ENCODE data around the gene RPEL1.
"Not testable (repeated sequence)": the region's sequence is repeated elsewhere in the genome, so short reads cannot be mapped to it uniquely, and the experiment has no call there.

RPEL1 gene

GRCh38 chr10:103232772-103233488, 12.8 kb upstream of the RPEL1 start:
- DNase-seq (ENCODE audit: low spot score): peak; percentile 31

DNA sequence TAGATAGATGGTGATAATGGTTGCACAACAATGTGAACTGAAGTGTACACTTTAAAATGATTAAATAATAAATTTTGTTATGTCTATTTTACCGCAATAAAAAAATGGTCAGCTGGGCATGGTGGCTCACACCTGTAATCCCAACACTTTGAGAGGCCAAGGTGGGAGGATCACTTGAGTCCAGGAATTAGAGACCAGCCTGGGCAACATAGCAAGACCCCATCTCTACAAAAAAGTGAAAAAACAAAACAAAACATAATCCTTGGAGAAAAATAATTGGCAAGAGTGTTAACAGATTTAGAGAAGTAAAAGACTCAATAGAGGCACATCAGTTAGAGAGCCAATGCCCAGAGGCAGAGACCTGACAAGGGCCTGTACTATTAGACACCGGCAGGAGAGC, 9.9 kb upstream of the RPEL1 start:
- DNase-seq (ENCODE audit: low spot score): no peak

- DNase-seq (ENCODE audit: low spot score): peak; percentile 13
Measured at GRCh38 chr10:103238506-103239252, 7.0 kb upstream of the RPEL1 start.

- peak; percentile 43 for DNase-seq (ENCODE audit: low spot score)
Measured at GRCh38 chr10:103241262-103242011, 4.2 kb upstream of the RPEL1 start.

DNA sequence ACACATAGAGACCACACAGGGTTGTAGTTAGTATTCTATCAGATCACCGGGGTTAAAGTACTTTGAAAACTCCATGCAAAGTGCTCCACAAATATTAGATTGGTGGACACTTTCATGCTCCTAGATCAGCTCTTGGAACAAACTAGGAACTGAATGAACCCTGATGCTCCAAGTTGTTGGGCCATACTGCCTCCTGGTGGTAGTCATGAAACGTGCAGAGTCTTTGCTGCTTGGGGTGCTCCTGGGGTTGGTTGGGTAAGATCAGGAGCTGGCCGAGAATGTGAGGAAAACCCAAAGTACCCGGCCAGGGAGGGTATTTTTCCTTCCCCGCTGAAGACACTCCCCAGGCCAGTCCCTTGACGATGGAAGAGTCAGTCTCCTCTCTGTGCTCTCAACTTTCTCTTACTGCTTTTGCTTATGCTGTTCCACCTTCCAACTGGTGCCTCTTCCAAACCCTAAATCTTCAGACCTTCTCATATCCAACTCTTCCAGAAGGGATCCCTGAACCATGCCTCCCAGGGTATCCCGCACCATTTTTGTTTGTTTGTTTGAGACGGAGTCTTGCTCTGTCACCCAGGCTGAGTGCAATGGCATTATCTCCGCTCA, 918 bp upstream of the RPEL1 start:
- peak; percentile 60 for DNase-seq (ENCODE audit: low spot score)

GRCh38 chr10:103246324-103246723, 637 bp downstream of the RPEL1 start:
- no peak for DNase-seq (ENCODE audit: low spot score)

DNA sequence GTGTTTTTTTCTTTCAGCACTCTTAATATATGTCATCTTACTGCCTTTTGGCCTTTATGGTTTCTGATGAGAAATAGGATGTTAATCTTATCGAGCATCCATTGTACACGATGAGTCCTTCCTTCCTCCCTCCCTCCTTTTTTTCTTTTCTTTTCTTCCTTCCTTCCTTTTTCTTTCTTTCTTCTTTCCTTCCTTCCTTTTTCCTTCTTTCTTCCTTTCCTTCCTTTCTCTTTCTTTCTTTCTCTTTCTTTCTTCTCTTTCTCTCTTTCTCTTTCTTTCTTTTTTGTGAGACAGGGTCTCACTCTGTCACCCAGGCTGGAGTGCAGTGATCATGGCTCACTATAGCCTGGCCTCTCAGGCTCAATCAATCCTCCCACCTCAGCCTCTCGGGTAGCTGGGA, 8.4 kb downstream of the RPEL1 start:
- DNase-seq (ENCODE audit: low spot score): no peak

- peak; percentile 17 for DNase-seq (ENCODE audit: low spot score)
Measured at GRCh38 chr10:103254538-103255325, 9.0 kb downstream of the RPEL1 start.

GRCh38 chr10:103256613-103257012, 10.9 kb downstream of the RPEL1 start:
- DNase-seq (ENCODE audit: low spot score): no peak

GRCh38 chr10:103257812-103258211, 12.1 kb downstream of the RPEL1 start:
- no peak for DNase-seq (ENCODE audit: low spot score)

DNA sequence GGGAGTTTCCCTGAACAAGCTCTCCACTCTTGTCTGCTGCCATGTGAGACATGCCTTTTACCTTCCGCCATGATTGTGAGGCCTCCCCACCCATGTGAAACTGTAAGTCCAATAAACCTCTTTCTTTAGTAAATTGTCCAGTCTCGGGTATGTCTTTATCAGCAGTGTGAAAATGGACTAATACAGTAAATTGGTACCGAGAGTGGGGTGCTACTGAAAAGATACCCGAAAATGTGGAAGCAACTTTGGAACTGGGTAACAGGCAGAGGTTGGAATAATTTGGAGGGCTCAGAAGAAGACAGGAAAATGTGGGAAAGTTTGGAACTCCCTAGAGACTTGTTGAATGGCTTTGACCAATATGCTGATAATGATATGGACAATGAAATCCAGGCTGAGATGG, 13.2 kb downstream of the RPEL1 start:
- DNase-seq (ENCODE audit: low spot score): not testable (repeated sequence)

- no peak for DNase-seq (ENCODE audit: low spot score)
Measured at GRCh38 chr10:103259989-103260388, 14.3 kb downstream of the RPEL1 start.

- DNase-seq (ENCODE audit: low spot score): no peak
Measured at GRCh38 chr10:103262229-103262628, 16.5 kb downstream of the RPEL1 start.

DNA sequence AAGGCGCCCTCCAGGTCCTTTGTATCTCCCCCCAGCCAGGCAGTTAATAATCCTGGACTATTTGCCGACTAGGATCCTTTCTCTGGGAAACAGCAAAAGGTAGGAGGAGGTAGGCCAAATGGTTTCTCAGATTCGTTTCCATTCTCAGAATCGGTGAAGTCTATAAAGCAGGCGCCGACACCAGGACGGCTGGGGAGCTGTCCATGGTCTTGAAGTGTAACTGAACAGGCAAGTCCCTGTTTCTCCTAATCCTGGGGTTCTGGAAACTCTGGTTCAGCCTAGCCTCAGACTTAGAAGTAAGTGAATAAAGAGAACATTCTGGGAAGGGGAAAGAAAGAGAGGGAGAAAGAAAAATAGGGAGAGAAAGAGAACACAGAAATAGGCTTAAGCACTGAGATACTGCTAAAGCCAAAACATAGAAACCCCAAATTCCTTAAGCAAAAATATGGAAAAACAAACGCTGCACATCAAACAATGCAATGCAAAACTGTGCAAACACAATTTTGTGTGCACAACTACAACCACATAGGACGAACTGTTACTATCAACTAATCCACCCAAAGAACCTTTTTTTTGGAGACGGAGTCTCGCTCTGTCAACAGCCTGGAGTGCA, 20.1 kb downstream of the RPEL1 start:
- peak; percentile 17 for DNase-seq (ENCODE audit: low spot score)

- peak; percentile 73 for DNase-seq (ENCODE audit: low spot score)
Measured at GRCh38 chr10:103273041-103273441, 27.4 kb downstream of the RPEL1 start.

DNA sequence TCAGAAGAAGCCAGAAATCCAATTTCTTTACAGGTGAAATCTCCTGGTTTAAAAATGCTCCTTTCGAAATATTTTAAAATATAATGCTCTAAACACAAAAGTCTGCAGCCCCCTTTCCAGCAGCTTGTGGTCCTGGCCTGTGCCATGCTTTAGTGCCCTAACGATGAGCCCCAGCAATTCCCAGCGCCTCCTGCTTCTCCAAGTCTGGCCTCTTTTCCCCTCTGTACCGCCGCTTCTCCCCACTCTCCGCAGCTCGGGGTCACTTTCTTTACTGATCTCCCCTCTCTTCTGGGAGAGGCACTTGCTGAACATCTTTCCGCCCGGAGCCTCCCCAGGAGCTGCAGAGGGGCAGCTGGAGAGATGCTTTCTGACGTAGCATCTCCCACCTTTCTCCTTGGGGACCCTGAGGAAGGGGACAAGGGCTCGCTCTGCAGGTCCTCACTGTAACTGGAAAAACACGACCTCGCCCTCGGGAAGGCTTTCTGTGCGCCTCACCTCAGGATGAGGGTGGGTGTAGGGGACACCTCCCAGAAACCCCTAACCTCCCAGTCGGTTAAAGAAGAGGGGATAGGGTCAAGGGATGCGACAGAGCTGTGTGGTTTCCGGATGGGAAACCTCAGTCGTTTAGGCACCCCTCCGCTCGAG, 30.7 kb downstream of the RPEL1 start:
- no peak for DNase-seq (ENCODE audit: low spot score)

- no peak for DNase-seq (ENCODE audit: low spot score)
Measured at GRCh38 chr10:103276896-103277712, 31.4 kb downstream of the RPEL1 start, which contains the start of gene INA. INA (plus strand) TSS chr10:103277138; CDS start chr10:103277212, 74 bp downstream.

- no peak for DNase-seq (ENCODE audit: low spot score)
Measured at GRCh38 chr10:103277713-103278536, 32.2 kb downstream of the RPEL1 start.

DNA sequence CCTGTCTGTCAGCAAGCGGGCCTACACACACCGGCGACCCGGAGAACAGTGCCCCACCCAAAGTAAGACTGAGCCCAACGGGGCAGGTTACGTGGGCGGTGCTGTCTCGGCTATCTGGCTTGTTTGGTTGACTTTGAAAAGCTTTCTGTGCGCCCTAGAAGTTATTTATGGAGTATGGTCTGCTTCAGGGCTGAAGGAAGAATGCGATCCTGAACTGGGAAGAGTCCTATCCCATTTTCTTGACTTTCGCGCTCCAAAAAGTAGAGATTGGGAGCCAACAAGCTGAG, 32.8 kb downstream of the RPEL1 start:
- no peak for DNase-seq (ENCODE audit: low spot score)
